ENCODE results near the gene BZW1.
"Not testable (repeated sequence)": the region's sequence is repeated elsewhere in the genome, so short reads cannot be mapped to it uniquely, and the experiment has no call there.

The BZW1 gene

GRCh38 chr2:200812122-200813022, 662 bp downstream of the BZW1 start:
- peak overlapping the region; percentile 84 for H3K4me2 ChIP-seq (ENCODE audit: low read length)
- H3K9ac ChIP-seq = peak overlapping the region; percentile 95
- TF ChIP-seq CTCF (IDR thresholded peaks at IDR 0.05) = peak; percentile 86
- H3K36me3 ChIP-seq (ENCODE audit: control insufficient read depth, insufficient read depth, low read length) = no peaks in the 10 kb centered on the region
- peaks cover 5% of the 10 kb centered on the region for H3K4me1 ChIP-seq
- H3K27me3 ChIP-seq (ENCODE audit: control insufficient read depth, insufficient read depth, low read length) = no peaks in the 10 kb centered on the region
- peak overlapping the region; percentile 85 for H3K27ac ChIP-seq
- peaks cover 31% of the 10 kb centered on the region for H3K79me2 ChIP-seq
- H3K9me3 ChIP-seq (ENCODE audit: control insufficient read depth, low read length) = no peaks in the 10 kb centered on the region
- peak overlapping the region; percentile 88 for H2AFZ ChIP-seq
- H3K4me3 ChIP-seq (ENCODE audit: low read depth, low read length) = peak overlapping the region; percentile 95

GRCh38 chr2:200814276-200814815, 2.6 kb downstream of the BZW1 start:
- H3K9me3 ChIP-seq (ENCODE audit: control insufficient read depth, low read length) = no peaks in the 10 kb centered on the region
- H3K4me1 ChIP-seq = peaks cover 5% of the 10 kb centered on the region
- H3K79me2 ChIP-seq = peaks cover 31% of the 10 kb centered on the region
- H3K4me3 ChIP-seq (ENCODE audit: low read depth, low read length) = no peak overlapping the region
- no peak overlapping the region for H2AFZ ChIP-seq
- H3K27me3 ChIP-seq (ENCODE audit: control insufficient read depth, insufficient read depth, low read length) = no peaks in the 10 kb centered on the region
- H3K36me3 ChIP-seq (ENCODE audit: control insufficient read depth, insufficient read depth, low read length) = no peaks in the 10 kb centered on the region
- no peak for TF ChIP-seq CTCF (IDR thresholded peaks at IDR 0.05)
- H3K4me2 ChIP-seq (ENCODE audit: low read length) = no peak overlapping the region
- H3K9ac ChIP-seq = no peak overlapping the region
- H3K27ac ChIP-seq = no peak overlapping the region

DNA sequence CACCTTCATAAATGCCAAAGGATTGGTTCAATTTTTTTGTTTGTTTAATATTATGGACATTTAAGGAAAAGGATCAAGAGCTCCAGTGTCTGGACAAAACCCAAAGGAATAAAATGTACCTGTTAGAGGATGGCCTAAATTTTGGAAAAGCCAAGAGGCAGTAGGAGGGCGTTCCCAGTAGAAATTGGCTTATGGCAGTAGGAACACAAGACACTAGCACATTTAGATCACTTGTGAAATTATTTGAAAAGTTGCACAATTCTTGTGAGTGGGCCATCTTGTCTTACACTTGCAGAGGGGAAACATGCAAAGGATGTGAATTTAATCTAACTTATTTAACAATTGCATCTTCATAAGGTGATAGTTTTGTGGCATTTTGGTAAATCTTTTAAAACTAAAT, 3.2 kb downstream of the BZW1 start:
- Histone ChIP-seq H3K9ac (no peak overlapping the region), H3K36me3 (ENCODE audit: control insufficient read depth, insufficient read depth, low read length) (no peaks in the 10 kb centered on the region), H3K27ac (no peak overlapping the region), H3K4me2 (ENCODE audit: low read length) (no peak overlapping the region), H3K4me1 (peaks cover 5% of the 10 kb centered on the region), H2AFZ (no peak overlapping the region), H3K79me2 (peaks cover 31% of the 10 kb centered on the region), H3K27me3 (ENCODE audit: control insufficient read depth, insufficient read depth, low read length) (no peaks in the 10 kb centered on the region), H3K9me3 (ENCODE audit: control insufficient read depth, low read length) (no peaks in the 10 kb centered on the region), H3K4me3 (ENCODE audit: low read depth, low read length) (no peak overlapping the region)
- TF ChIP-seq CTCF (IDR thresholded peaks at IDR 0.05) = no peak

DNA sequence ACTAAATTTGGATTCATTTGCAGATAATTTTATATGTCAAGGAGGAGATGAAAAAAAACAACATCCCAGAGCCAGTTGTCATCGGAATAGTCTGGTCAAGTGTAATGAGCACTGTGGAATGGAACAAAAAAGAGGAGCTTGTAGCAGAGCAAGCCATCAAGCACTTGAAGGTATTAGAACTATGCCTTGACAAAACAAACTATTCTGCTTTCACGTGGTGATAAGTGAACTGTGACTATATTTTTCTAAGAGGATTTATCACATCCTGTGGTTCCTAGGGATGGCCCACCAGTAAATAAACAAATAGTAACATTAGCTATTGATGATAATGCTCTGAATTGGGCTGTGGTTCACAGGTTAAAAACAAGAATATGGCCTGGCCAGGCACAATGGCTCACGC, 7.0 kb downstream of the BZW1 start:
- H3K4me2 ChIP-seq (ENCODE audit: low read length); H3K36me3 ChIP-seq (ENCODE audit: control insufficient read depth, insufficient read depth, low read length); H3K9me3 ChIP-seq (ENCODE audit: control insufficient read depth, low read length); H3K4me1 ChIP-seq; H3K27me3 ChIP-seq (ENCODE audit: control insufficient read depth, insufficient read depth, low read length); H3K27ac ChIP-seq; H3K4me3 ChIP-seq (ENCODE audit: low read depth, low read length); H3K9ac ChIP-seq; H2AFZ ChIP-seq: not testable (repeated sequence)
- H3K79me2 ChIP-seq = peaks cover 22% of the 10 kb centered on the region

DNA sequence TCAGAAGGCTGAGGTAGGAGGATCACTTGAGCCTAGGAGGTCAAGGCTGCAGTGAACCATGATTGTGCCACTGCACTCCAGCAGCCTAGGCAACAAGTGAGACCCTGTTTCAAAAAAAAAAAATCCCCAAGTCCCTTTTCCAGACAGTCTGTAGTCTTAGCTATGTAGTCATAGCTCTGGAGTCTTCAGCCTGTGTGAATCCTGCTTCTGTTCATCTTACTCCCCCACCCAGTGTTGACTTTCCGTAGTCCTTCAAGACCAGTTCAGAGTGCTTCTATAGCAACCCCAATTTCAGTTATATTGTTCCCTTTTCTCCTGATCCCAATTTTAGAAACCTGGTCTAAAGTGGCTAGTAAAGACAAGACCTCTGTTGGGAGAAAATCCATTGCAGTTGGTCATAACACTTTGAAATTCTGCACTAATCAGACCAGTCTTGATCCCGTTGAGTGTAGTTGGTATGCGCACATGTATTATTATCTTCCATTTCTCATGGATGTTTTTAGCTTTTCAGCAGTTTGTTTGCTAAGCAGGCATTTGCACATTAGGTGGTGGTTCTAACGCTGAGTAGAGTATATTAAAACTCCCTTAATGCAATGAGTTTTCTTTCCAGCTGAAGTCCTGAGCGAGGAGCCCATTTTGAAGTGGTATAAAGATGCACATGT, 9.0 kb downstream of the BZW1 start:
- Histone ChIP-seq H3K4me3 (ENCODE audit: low read depth, low read length) (no peak overlapping the region), H3K9ac (no peak overlapping the region), H3K27ac (no peak overlapping the region), H3K36me3 (ENCODE audit: control insufficient read depth, insufficient read depth, low read length) (no peaks in the 10 kb centered on the region), H2AFZ (no peak overlapping the region), H3K4me1 (no peaks in the 10 kb centered on the region), H3K4me2 (ENCODE audit: low read length) (no peak overlapping the region), H3K79me2 (peaks cover 4% of the 10 kb centered on the region), H3K27me3 (ENCODE audit: control insufficient read depth, insufficient read depth, low read length) (no peaks in the 10 kb centered on the region), H3K9me3 (ENCODE audit: control insufficient read depth, low read length) (no peaks in the 10 kb centered on the region)
- TF ChIP-seq CTCF (IDR thresholded peaks at IDR 0.05) = no peak
